HepG2 (cell line): Measurements from ENCODE around the gene SLCO4A1. TPM values are rescaled to one million over a fixed set of nuclear protein-coding genes. Genes with fewer than 3 reads are reported as not detected.

Source experiments
- DR1 ChIP-seq: sonication (generic); formaldehyde crosslinking; IDR thresholded peaks from 2 replicates; pipeline ENCODE4 v1.8.0; 2021; ENCODE audit warnings: mild to moderate bottlenecking, missing genetic modification reagents, inconsistent platforms
- MIXL1 ChIP-seq: IDR thresholded peaks from 2 replicates; pipeline ENCODE4 v1.6.1; 2016
- PAXIP1 ChIP-seq: sonication (generic); formaldehyde crosslinking; conservative IDR thresholded peaks from 2 replicates; pipeline ENCODE4 v1.4.0; 2020; ENCODE audit warnings: mild to moderate bottlenecking, missing genetic modification reagents, moderate library complexity
- POLR2G ChIP-seq: fragments of 200-400 bp; formaldehyde crosslinking; IDR thresholded peaks from 2 replicates; pipeline ENCODE4 v1.6.1; 2018; ENCODE audit warnings: mild to moderate bottlenecking, low read depth, low read length, moderate library complexity
- PRPF4 ChIP-seq: fragments of 200-400 bp; formaldehyde crosslinking; IDR thresholded peaks from 2 replicates; pipeline ENCODE4 v1.6.1; 2016; ENCODE audit warnings: low read length, low read depth; ENCODE audit not compliant: poor library complexity, severe bottlenecking
- SP4 ChIP-seq: sonication (generic); formaldehyde crosslinking; IDR thresholded peaks from 2 replicates; pipeline ENCODE4 v1.8.1; 2023; ENCODE audit warnings: mild to moderate bottlenecking, missing genetic modification reagents
- THRA ChIP-seq: sonication (generic); formaldehyde crosslinking; IDR thresholded peaks from 2 replicates; pipeline ENCODE4 v1.4.0; 2020; ENCODE audit warnings: missing genetic modification reagents, borderline replicate concordance
- ZBTB49 ChIP-seq: sonication (generic); formaldehyde crosslinking; IDR thresholded peaks from 2 replicates; pipeline ENCODE4 v1.4.0; 2020; ENCODE audit warnings: missing genetic modification reagents, borderline replicate concordance
- ZNF704 ChIP-seq: sonication (generic); formaldehyde crosslinking; IDR thresholded peaks from 2 replicates; pipeline ENCODE4 v1.8.1; 2023; ENCODE audit warnings: mild to moderate bottlenecking, inconsistent platforms, moderate library complexity, missing genetic modification reagents, borderline replicate concordance
- ZNF790 ChIP-seq: sonication (generic); formaldehyde crosslinking; IDR thresholded peaks from 2 replicates; pipeline ENCODE4 v1.8.0; 2022; ENCODE audit warnings: missing genetic modification reagents, mild to moderate bottlenecking, borderline replicate concordance
- ZNF816 ChIP-seq: sonication (generic); formaldehyde crosslinking; IDR thresholded peaks from 2 replicates; pipeline ENCODE4 v1.8.0; 2022; ENCODE audit warnings: missing genetic modification reagents, mild to moderate bottlenecking, borderline replicate concordance
- ZSCAN9 ChIP-seq: IDR thresholded peaks from 2 replicates; pipeline ENCODE4 v1.6.1; 2016; ENCODE audit warnings: borderline replicate concordance
- polyA plus RNA-seq, 8 experiments: library from polyadenylated mRNA; depleted of rRNA in 3 of 8; stranded (reverse) in 7 of 8; unstranded in 1 of 8; fragments of >200 nt; fragmentation: Illumina TruSeq in 4 of 8; extraction: Trizol in 4 of 8; gene quantifications; 2 replicates each; pipeline versions ENCODE4 v1.2.1 to v1.2.3, GENCODE V29; 2011 to 2016; ENCODE audit warnings: low read depth in 4 of 8, missing spikeins in 1 of 8, mixed read lengths in 1 of 8; ENCODE audit not compliant: insufficient read depth in 1 of 8
- total RNA-seq, 5 experiments: library from RNA; depleted of rRNA; stranded (reverse); fragments of >200 nt; fragmentation: Illumina TruSeq; extraction: Trizol; gene quantifications; 2 replicates each; pipeline ENCODE4 v1.2.3, GENCODE V29; 2016; ENCODE audit warnings: low read depth in 1 of 5
- TF ChIP-seq, protein P1 (sequence below): IDR thresholded peaks from 2 replicates; pipeline ENCODE4 v1.6.1; 2016; ENCODE audit warnings: missing genetic modification reagents, missing compliant biosample characterization
- TF ChIP-seq, protein P2 (sequence below): sonication (generic); formaldehyde crosslinking; IDR thresholded peaks from 2 replicates; pipeline ENCODE4 v1.5.0; 2020; ENCODE audit warnings: missing genetic modification reagents, mild to moderate bottlenecking, borderline replicate concordance
- TF ChIP-seq, protein P3 (sequence below): IDR thresholded peaks from 2 replicates; pipeline ENCODE4 v1.6.1; 2016; ENCODE audit warnings: low read depth, control low read depth

SLCO4A1 gene
- total and polyA plus RNA-seq, 2 of the 13 experiments (the other 11 are each of a cell fraction or from before 2014, with no cell fraction given) = 55.5 to 112 TPM

GRCh38 chr20:62618611-62619529 is 23.4 kb upstream of the SLCO4A1 start (continued):
- TF ChIP-seq ZNF816 (CRISPR knock-in tag) = no peak
- TF ChIP-seq PAXIP1 = no peak; the same call in 1 of the 2 replicates
- no peak for TF ChIP-seq SP4 (CRISPR knock-in tag)
- TF ChIP-seq DR1 = no peak
- TF ChIP-seq MIXL1 (CRISPR knock-in tag) = no peak
- no peak for TF ChIP-seq ZNF790 (CRISPR knock-in tag)
- TF ChIP-seq POLR2G = no peak
- TF ChIP-seq PRPF4 = no peak
- TF ChIP-seq, protein P1, sequence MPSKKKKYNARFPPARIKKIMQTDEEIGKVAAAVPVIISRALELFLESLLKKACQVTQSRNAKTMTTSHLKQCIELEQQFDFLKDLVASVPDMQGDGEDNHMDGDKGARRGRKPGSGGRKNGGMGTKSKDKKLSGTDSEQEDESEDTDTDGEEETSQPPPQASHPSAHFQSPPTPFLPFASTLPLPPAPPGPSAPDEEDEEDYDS (CRISPR knock-in tag) = no peak
- TF ChIP-seq, protein P2, sequence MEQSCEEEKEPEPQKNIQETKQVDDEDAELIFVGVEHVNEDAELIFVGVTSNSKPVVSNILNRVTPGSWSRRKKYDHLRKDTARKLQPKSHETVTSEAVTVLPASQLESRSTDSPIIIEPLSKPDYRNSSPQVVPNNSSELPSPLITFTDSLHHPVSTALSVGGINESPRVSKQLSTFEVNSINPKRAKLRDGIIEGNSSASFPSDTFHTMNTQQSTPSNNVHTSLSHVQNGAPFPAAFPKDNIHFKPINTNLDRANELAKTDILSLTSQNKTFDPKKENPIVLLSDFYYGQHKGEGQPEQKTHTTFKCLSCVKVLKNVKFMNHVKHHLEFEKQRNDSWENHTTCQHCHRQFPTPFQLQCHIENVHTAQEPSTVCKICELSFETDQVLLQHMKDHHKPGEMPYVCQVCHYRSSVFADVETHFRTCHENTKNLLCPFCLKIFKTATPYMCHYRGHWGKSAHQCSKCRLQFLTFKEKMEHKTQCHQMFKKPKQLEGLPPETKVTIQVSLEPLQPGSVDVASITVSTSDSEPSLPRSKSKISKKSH = 0 out of 2 replicates have a peak, but pooled peaks have one; percentile 38
- peak; percentile 74; the same call in 1 of the 2 replicates for TF ChIP-seq THRA (CRISPR knock-in tag)
- TF ChIP-seq, protein P3, sequence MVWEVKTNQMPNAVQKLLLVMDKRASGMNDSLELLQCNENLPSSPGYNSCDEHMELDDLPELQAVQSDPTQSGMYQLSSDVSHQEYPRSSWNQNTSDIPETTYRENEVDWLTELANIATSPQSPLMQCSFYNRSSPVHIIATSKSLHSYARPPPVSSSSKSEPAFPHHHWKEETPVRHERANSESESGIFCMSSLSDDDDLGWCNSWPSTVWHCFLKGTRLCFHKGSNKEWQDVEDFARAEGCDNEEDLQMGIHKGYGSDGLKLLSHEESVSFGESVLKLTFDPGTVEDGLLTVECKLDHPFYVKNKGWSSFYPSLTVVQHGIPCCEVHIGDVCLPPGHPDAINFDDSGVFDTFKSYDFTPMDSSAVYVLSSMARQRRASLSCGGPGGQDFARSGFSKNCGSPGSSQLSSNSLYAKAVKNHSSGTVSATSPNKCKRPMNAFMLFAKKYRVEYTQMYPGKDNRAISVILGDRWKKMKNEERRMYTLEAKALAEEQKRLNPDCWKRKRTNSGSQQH (CRISPR knock-in tag) = 0 out of 2 replicates have a peak, but pooled peaks have one; percentile 30
- no peak for TF ChIP-seq ZBTB49
- TF ChIP-seq ZSCAN9 (CRISPR knock-in tag) = no peak
- no peak for TF ChIP-seq ZNF704
